ENCODE results near the gene ZKSCAN8.
"Not testable (repeated sequence)": the region's sequence is repeated elsewhere in the genome, so short reads cannot be mapped to it uniquely, and the experiment has no call there.

The ZKSCAN8 gene

DNA sequence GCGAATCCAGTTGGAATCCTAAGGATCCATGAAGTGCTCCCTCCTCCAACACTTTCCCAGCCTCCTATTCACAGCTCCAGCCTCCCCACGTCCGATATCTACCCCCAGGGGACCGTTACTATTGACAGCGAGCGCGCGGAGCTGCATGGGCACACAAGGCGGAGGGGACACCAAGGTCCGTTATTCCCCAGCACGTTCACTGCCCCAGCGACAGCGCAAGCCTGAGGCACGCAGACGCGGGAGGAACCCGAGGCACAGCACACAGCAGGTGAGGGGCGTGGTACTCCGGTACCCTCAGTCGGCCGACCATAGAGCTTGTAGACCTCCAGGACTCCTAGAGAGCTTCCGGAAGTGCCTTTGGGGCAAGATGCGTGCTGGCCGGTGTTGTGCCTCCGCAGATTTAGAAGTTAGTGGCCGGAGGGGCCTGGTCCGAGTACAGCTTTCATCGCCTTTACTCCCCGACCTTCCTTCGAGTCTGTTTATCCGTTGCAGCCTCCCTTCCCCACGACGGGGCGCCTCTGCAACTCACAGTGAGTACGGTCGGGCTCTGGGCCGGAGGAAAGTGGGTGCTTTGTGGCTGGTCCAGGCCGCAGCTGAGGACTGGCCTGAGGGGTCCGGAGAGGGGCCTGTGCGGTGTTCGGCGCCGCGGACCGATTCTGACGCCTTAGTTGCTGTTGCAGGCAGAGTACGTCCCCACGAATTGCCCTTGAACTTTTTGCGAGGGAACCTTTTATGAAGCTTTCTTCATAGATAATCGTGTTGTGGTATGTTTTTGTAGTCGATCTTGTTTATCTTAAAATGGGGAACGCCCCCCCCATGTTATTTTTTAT lies at the start of gene ZKSCAN8:
TSS of gene ZKSCAN8 (plus strand) at position 384 of the 830 bp plus-strand sequence. CDS start 6,525 bp downstream, outside the sequence.
- peak; percentile 54 for DNase-seq (ENCODE audit: low read depth, low spot score)

DNA sequence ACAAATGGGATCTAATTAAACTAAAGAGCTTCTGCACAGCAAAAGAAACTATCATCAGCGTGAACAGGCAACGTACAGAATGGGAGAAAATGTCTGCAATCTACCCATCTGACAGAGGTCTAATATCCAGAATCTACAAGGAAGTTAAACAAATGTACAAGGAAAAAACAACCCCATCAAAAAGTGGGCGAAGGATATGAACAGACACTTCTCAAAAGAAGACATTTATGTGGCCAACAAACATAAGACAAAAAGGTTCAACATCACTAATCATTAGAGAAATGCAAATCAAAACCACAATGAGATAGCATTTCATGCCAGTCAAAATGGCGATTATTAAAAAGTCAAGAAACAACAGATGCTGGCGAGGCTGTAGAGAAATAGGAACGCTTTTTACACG lies 39.5 kb upstream of the ZKSCAN8 start:
- DNase-seq (ENCODE audit: low read depth, low spot score) = not testable (repeated sequence)

DNA sequence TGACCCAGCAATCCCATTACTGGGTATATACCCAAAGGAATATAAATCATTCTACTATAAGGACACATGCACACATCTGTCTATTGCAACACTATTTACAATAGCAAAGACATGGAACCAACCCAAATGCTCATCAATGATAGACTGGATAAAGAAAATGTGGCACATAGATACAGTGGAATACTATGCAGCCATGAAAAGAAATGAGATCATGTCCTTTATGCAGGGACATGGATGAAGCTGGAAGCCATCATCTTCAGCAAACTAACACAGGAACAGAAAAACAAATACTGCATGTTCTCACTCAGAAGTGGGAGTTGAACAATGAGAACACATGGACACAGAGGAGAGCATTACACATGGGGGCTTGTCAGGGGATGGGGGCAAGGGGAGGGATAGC lies 39.0 kb upstream of the ZKSCAN8 start:
- DNase-seq (ENCODE audit: low read depth, low spot score) = not testable (repeated sequence)

DNA sequence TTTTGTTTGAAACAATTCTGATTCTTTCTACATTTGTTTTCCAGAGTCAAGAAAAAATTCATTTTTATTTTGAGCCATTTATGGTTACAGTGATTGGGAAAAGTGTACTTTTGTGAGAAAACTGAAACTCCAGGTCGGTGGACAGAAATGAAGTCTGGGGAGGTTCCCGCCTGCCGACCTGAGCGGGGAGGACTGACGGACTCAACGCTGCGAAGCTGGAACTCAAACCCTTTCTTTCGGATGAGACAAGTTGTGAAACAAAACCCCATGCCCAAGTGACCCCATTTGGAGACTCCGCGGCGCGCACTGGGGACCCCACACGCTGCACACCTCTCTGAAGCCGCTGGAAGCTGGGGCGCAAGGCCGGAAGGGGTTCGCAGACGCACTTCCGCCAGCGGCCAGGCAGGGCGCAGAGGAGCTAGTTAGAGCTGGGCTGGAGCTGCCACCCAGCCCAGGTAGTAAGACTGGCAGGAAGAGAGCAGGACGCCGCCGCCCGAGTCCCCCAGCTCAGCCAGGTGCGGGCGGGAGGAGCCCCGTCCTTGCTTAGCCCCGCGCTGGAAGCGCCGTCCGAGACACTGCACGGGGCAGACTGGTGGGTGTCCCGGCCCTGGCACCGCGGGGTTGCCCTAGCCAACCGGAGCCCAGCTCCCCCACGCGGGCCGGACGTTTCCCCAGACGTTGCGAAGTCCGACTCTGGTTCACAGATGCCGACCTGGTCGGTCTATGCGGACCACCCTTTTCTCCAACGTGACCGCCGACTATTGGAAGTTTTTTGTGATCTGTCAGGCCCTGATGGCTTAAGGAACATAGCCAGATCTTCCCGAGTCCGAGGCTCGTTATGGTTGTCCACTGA lies 37.1 kb upstream of the ZKSCAN8 start:
- peak; percentile 69 for DNase-seq (ENCODE audit: low read depth, low spot score)

DNA sequence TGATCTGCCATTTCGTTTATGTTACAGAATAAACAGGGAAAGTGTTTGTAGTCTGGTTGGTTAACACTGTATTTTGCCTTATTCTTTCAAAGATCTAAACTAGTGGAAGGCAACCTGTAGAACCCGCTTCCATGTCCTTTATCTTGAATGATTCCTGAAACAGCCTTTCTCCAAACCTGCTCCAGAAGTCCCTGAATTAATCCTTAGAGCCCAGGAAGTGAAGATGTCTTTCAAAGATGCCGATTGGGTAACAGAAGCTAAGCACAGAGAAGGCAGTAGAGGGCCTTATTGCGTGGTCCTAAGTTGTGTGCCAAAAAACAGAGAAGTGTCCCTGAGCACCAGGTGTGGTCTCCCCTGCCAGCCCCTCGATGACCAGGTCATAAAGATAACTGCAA lies 36.4 kb upstream of the ZKSCAN8 start:
- no peak for DNase-seq (ENCODE audit: low read depth, low spot score)

DNA sequence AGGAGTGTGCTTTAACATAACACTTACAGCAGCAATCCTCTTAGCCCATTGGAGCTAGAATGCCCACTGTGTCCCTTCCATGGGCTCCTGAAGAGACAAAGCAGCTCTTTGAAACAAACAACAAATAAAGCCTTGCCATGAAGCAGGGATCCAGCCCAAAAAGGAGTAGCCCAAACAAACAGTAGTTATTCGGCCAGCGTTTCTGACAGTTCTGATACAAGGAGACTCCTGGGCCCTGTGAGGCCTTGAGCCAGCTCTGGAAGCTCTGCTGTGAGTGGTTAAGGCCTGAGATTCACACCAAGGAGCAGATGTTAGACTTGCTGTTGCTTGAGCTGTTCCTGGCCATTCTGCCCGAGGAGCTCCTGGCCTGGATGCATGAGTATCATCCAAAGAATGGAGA lies 34.2 kb upstream of the ZKSCAN8 start:
- DNase-seq (ENCODE audit: low read depth, low spot score) = no peak

DNA sequence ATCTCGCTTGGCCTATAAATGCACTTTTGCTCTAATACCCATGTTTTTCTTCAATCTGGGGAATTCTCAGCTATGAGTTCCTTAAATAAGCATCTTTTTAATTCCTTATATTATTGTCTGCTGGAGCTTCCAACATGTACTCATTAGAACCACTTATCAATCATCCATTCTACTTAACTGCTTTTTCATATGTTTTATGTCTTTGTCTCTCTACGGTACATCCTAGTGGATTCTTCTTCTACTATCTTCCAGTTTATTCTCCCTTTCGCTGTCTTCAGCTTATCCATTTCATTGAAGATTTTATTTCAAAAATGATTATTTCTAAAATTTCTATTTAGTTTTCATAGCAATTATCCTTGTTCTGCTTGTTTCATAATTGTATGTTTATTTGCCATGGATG lies 29.7 kb upstream of the ZKSCAN8 start:
- no peak for DNase-seq (ENCODE audit: low read depth, low spot score)

DNA sequence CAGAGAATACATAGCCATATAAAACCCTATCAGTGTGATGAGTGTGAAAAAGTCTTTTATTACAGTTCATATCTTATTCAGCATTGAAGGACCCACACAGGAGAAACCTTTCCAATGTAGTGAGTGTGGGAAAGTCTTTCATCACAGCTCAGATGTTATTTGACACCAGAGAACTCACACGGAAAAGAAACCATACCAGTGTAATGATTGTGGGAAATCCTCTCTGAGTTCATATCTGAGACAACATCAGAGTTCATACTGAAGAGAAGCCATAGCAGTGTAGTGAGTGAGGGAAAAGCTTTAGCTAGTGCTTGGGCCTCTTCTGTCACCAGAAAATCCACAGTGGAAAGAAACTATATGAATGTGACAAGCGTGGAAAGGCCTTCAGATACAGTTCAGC lies 25.9 kb upstream of the ZKSCAN8 start:
- DNase-seq (ENCODE audit: low read depth, low spot score) = no peak

DNA sequence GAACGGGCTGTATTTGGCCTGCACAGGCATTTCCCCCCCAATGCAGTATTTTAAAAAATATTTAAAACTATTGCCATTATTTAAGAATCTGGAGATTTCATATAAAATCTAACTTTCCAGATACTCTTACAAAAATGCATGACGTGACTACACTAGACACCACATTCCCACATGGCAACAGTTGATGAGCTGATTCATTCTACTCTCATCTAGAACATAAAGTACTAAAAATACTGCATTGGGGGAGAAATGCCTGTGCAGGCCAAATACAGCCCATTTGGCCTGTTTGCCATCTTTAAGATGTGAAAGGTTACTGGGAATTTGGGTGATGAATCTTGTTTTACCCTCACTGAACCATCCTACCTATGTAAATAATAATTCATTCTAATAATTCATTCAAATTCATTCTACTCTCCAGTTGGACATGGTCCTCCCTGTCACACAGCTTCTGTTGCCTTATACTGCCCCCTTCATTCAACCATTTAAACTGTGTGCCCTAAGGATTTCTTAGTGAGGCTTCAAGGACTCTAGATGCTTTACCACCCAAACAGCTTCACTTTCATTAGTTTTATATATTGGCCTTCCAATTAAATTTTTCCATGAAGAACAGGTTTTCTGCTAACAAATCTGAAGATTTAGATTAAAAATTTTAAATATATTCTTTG lies 24.2 kb upstream of the ZKSCAN8 start:
- DNase-seq (ENCODE audit: low read depth, low spot score) = no peak

DNA sequence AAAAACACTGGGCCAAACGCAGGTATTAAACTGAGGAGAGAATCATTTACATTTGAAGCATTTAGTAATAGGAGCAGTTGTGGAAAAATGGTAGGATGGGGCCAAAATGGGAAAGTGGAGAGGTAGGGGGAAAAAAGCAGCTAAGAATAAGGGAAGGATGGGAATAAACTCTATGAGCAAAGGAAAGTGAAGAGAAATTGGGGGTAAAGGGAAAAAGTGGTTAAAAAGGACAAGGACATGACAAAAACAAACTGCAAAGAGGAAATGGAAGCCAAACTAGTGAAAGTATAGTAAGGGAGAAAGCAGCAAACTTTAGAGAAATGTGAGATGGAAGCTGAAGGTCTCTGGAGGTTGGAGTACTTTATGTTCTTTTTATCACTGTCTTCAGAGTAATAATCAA lies 23.5 kb upstream of the ZKSCAN8 start:
- DNase-seq (ENCODE audit: low read depth, low spot score) = no peak

DNA sequence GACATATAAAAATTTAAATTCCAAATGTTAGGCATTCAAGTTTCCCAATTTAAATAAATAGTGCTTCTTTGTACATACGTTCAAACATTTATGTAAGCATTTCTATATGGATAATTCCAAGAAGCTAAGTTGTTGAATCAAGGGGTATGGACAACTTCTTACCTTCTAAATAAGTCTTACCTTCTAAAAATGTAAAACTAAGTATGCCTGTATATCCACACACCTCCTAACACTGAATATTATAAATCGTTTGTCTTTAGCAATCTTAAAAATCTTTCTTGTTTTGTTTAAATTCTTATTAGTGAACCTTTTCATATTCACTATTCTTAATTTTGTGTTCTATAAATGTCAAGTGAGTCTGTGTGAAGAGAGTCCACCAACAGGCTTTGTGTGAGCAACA lies 19.8 kb upstream of the ZKSCAN8 start:
- DNase-seq (ENCODE audit: low read depth, low spot score) = no peak

DNA sequence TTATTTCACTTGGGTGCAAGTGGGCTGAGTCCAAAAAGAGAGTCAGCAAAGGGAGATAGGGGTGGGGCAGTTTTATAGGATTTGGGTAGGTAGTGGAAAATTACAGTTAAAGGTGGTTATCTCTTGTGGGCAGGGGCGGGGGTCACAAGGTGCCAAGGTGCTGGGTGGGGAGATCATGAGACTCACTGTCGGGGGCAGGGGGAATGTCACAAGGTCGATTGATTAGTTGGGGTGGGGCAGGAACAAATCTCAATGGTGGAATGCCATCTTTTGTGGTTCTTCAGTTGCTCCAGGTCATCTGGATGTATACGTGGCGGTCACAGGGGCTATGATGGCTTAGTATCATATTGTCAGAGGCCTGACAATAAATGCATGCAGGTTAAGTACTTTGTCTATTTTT lies 19.4 kb upstream of the ZKSCAN8 start:
- DNase-seq (ENCODE audit: low read depth, low spot score) = not testable (repeated sequence)

DNA sequence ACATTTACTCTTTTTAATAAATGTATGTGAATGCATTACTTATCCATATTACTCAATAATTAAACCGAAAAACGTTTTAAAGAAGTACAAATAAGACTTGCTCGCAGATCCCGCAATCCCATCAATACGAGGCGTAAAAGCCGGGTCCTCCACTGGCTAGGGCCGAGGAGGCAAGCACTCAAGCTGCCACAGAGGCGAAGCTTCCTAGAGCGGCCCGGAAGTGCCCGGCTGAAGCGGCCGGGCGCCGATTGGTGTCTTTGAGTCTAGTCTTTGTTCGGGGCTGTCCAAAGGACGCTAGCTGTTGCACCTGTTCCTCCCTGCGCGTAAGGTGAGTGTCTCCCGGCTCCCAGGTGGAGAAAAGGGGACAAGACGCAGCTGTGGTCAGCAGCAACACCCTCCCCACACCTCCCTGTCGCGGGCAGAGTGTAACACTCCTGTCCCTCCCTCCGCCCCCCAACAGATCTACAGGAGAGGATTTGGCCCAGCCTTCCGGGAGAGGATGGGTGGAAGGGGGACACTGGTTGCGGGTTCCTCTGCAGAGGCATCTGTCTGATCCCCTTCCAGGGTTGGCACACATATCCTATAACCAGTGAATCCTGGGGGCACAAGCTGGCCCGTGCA lies 17.2 kb upstream of the ZKSCAN8 start, which contains the start of gene ZSCAN16:
TSS of gene ZSCAN16 (plus strand) at position 260 of the 621 bp plus-strand sequence. CDS start 835 bp downstream, outside the sequence.
- DNase-seq (ENCODE audit: low read depth, low spot score) = peak; percentile 34

DNA sequence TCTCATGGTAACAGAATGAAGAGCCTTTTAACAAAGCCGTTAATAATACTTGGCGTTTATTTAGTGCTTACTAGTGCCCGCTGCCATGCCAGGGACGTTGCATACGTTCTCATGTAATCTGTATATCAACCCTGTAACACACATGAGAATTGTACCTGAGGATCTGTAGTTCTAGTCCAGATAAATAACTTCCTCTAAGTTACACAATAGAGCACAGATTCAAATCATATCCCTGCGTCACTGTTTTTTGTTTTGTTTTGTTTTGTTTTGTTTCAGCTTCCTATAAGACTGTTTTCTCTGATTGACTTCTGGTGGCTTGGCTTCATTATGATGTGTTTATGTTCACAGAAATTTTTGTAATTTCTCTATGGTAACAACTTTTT lies 16.7 kb upstream of the ZKSCAN8 start:
- DNase-seq (ENCODE audit: low read depth, low spot score) = no peak

DNA sequence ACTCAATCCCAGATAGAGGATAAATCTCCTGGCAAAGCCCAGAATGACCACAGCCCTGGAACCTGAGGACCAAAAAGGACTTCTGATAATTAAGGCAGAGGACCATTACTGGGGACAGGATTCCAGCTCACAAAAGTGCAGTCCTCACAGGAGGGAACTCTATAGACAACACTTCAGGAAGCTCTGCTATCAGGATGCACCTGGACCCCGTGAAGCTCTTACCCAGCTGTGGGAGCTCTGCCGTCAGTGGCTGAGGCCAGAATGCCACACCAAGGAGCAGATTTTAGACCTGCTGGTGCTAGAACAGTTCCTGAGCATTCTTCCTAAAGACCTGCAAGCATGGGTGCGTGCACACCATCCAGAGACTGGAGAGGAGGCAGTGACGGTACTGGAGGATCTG lies 16.3 kb upstream of the ZKSCAN8 start:
- DNase-seq (ENCODE audit: low read depth, low spot score) = no peak

DNA sequence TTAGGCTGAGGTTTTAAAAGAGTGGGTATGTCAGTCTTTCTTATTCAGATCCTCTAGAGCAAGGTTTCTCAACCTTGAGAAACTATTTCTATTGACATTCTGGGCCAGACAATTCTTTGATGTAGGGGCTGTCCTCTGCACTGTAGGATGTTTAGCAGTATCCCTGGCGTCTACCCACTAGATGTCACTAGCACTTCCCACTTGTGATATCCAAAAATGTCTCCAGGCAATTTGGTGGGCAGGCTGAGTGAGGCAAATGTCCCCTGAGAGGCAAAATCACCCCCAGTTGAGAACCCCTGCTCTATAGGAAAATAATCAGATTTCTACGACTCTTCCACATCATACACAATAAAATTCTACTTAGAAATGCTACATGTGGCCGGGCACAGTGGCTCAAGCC lies 7.7 kb upstream of the ZKSCAN8 start:
- no peak for DNase-seq (ENCODE audit: low read depth, low spot score)

DNA sequence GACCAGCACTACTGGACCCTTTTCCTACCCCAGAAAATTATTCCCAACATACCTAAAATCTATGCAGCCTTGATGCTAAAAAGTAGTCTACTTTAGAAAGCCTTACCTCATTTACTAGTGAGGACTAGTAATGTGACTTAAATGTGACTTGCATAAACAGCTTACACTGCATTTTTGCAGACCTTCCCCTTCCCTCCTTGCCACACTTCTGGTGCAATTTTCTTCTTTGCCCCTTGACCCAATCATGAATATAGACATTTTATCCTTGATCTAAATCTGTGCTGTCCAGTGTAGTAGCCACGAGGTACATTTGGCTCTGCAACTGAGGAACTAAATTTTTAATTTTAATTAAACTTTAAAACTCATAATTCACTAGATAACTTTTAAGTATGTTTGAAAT lies 7.0 kb upstream of the ZKSCAN8 start:
- no peak for DNase-seq (ENCODE audit: low read depth, low spot score)

DNA sequence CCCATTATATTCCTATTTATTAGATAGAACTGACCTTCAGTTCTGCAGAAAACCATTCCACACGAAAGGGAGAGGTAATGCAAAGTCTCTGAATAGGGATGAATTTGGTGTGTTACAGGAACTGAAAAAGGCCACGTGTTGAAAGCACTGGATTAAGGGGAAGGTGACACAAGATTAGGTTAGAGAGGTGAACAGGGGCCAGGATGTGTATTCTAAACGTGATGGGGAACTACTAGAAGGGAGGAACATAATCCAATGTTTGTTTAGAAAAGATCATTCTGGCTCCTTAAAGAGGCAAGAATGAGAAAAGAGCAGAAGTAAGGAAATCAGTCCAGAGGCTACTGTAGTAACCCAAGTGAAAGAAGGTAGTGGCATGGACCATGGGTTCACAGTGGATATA lies 6.3 kb upstream of the ZKSCAN8 start:
- DNase-seq (ENCODE audit: low read depth, low spot score) = no peak

DNA sequence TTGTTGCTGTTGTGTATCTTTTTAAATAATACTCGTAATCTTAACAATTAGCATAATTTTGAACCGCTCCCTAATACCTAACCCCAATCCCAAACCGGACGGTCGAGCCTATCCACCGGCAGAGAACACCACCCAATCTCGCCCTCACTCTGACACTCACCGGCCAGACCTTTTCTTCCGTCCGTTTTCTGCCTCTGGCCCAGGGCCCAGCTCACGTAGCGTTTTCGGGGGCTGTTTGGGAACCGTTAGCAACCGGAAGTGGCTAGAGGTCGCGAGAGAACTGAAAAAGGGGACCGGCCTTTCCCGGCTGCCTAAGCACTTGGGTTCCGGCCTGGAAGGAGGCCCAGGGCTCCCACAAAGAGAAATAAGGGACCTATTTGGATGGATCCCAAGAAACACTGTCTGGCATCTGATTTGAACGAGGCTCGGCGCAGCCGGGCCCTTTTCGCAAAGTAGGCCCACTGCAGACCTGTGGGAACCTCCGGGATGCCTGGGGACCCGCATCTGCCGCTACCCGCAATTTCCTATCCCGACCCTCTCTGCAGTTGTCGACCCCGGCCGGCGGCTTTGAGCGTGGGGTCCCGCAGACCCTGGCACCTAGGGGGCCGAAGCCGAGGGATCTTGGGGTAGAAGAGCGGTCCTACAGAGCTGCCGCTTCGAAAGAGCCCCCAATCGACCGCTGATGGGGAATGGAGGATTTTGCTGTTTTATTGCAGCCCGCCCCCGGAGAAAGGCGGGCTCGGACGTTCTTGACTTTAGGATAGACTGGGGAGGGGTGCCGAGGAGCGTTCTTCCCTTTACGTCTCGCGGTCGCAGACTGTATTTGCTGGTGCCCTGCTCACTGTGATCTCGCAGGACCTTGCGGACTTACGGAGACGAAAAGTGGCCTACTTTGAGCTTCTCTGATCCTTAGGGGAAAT lies 4.8 kb upstream of the ZKSCAN8 start:
- DNase-seq (ENCODE audit: low read depth, low spot score) = peak; percentile 53

DNA sequence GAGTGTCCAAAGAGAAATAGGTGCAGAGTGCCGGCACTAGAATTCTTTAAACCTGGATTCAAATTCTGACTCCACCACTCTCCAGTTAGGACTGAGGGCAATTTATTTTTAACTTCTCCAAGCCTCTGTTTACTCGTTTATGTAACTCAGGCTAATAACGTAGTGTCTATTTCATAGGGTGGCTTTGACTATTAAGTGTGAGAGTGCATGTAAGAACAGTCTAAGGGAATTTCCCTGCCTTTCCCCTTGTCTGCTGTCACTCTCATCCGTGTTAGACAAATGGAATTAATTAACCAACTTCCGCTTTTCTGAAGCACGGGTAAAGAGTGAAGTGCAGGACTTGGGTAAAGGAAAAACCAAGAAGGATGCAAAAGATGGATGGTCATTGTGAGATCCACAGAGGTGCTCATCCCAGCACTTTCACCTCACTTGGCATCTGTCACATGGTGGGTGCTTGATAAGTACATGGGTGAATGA lies 4.1 kb upstream of the ZKSCAN8 start:
- DNase-seq (ENCODE audit: low read depth, low spot score) = no peak
